ENCODE measurements around the gene IQGAP1. TPM values are rescaled to one million over a fixed set of nuclear protein-coding genes. Genes with fewer than 3 reads are reported as not detected.

IQGAP1 gene
- total RNA-seq, 3 donors from 2014 or later (not counting 1 experiment from before 2014, with no cell fraction given) = 431 to 493 (median 446) TPM

DNA sequence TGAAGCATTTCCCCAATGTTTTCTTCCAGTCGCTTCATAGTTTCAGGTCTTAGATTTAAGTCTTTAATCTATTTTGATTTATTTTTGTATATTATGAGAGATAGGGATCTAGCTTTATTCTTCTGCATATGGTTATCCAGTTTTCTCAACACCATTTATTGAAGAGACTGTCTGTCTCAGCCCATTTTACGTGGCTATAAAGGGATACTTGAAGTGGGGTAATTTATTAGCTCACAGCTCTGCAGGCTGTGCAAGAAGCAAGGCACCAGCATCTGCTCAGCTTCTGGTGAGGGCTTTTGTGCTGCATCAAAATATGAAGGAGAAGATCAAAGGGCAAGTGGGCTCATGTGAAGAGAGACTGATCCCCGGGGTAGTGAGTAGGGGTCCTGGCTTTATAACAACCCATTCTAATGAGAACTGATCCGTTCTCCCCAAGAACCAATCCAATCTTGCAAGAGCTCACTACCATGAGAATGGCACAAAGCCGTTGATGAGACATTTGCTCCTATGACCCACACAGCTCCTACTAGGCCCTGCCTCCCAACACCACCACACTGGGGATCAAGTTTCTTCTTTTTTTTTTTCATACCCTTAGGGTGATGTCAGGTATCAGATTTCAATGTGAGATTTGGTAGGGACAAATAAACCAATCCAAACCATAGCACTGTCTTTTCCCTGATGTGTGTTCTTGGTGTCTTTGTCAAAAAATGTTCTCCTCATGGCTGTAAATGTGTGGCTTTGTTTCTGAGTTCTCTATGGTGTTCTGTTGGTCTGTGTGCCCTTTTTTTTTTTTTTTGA, 63.2 kb downstream of the IQGAP1 start:
- Histone ChIP-seq H3K4me3 (ENCODE audit: low read length) (no peak overlapping the region), H3K9me3 (ENCODE audit: control insufficient read depth, insufficient read depth, low read length) (no peaks in the 10 kb centered on the region), H3K36me3 (ENCODE audit: control insufficient read depth, insufficient read depth, low read length) (peaks cover 94% of the 10 kb centered on the region), H3K27ac (ENCODE audit: low read length) (no peak overlapping the region), H3K27me3 (ENCODE audit: control insufficient read depth, insufficient read depth, low read length) (no peaks in the 10 kb centered on the region), H3K4me1 (ENCODE audit: control insufficient read depth, insufficient read depth, low read length) (peaks cover 3% of the 10 kb centered on the region)
- Mint-ChIP-seq H3K36me3 (peaks cover 29% of the 10 kb centered on the region), H3K4me1 (peaks cover 49 to 61% of the 10 kb centered on the region in 2 donors), H3K27me3 (ENCODE audit: low read depth in 2 of 2) (no peaks in the 10 kb centered on the region), H3K27ac (peak overlapping the region; percentile 28 to 71), H3K4me3 (no peak overlapping the region), H3K9me3 (no peaks in the 10 kb centered on the region)
- no peak for TF ChIP-seq CTCF (IDR thresholded peaks at IDR 0.05)
- intact Hi-C loops (cut with micrococcal nuclease) = no loop called here
- ATAC-seq = no peak
- DNase-seq = no peak
- 100% methylated on average over 4 of the region's 5 CpGs for WGBS (ENCODE audit: insufficient coverage)

- H3K4me1 ChIP-seq (ENCODE audit: control insufficient read depth, insufficient read depth, low read length) = peaks cover 3% of the 10 kb centered on the region
- peaks cover 21% of the 10 kb centered on the region for H3K36me3 Mint-ChIP-seq
- no peak for TF ChIP-seq CTCF (IDR thresholded peaks at IDR 0.05)
- no peak for ATAC-seq
- H3K9me3 ChIP-seq (ENCODE audit: control insufficient read depth, insufficient read depth, low read length) = no peaks in the 10 kb centered on the region
- peaks cover 90% of the 10 kb centered on the region for H3K36me3 ChIP-seq (ENCODE audit: control insufficient read depth, insufficient read depth, low read length)
- intact Hi-C loops (cut with micrococcal nuclease) = no loop called here
- H3K27ac ChIP-seq (ENCODE audit: low read length) = no peak overlapping the region
- H3K27ac Mint-ChIP-seq = peak overlapping the region in 1 of 2 donors; percentile 19
- no peak overlapping the region for H3K4me3 Mint-ChIP-seq
- WGBS (ENCODE audit: insufficient coverage) = 99% methylated on average over 5 of the region's 5 CpGs
- H3K9me3 Mint-ChIP-seq = no peaks in the 10 kb centered on the region
- no peaks in the 10 kb centered on the region for H3K27me3 Mint-ChIP-seq (ENCODE audit: low read depth in 2 of 2)
- peaks cover 35 to 49% of the 10 kb centered on the region in 2 donors for H3K4me1 Mint-ChIP-seq
- no peak for DNase-seq
- no peaks in the 10 kb centered on the region for H3K27me3 ChIP-seq (ENCODE audit: control insufficient read depth, insufficient read depth, low read length)
- no peak overlapping the region for H3K4me3 ChIP-seq (ENCODE audit: low read length)
Measured at GRCh38 chr15:90456236-90456635, 68.2 kb downstream of the IQGAP1 start.

DNA sequence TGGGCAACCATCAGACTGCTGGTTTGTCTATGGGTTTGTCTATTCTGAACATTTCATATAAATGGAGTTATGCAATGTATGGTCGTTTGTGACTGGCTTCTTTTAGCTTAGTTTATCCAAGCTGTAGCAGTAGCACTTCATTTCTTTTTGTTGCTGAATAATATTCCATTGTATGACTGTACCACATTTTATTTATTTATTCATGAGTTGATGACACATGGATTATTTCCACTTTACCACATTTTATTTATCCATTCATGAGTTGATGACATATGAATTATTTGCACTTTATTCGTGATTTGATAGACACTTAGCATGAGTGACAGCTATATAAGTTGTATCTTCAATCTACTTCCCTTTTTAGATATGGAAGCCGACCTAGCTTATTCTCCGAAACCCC, 70.0 kb downstream of the IQGAP1 start:
- H3K4me3 Mint-ChIP-seq = no peak overlapping the region
- H3K36me3 ChIP-seq (ENCODE audit: control insufficient read depth, insufficient read depth, low read length) = peaks cover 88% of the 10 kb centered on the region
- no peaks in the 10 kb centered on the region for H3K4me1 ChIP-seq (ENCODE audit: control insufficient read depth, insufficient read depth, low read length)
- no peak overlapping the region for H3K4me3 ChIP-seq (ENCODE audit: low read length)
- peaks cover 20% of the 10 kb centered on the region for H3K36me3 Mint-ChIP-seq
- intact Hi-C loops (cut with micrococcal nuclease) = no loop called here
- H3K27me3 ChIP-seq (ENCODE audit: control insufficient read depth, insufficient read depth, low read length) = no peaks in the 10 kb centered on the region
- WGBS (ENCODE audit: insufficient coverage) = 90% methylated on average over 2 of the region's 4 CpGs
- H3K27ac ChIP-seq (ENCODE audit: low read length) = no peak overlapping the region
- H3K9me3 Mint-ChIP-seq = no peaks in the 10 kb centered on the region
- TF ChIP-seq CTCF (IDR thresholded peaks at IDR 0.05) = no peak
- peaks cover 29 to 46% of the 10 kb centered on the region in 2 donors for H3K4me1 Mint-ChIP-seq
- ATAC-seq (no peak), DNase-seq (no peak)
- peak overlapping the region; percentile 32 to 70 for H3K27ac Mint-ChIP-seq
- no peaks in the 10 kb centered on the region for H3K9me3 ChIP-seq (ENCODE audit: control insufficient read depth, insufficient read depth, low read length)
- no peaks in the 10 kb centered on the region for H3K27me3 Mint-ChIP-seq (ENCODE audit: low read depth in 2 of 2)
